Mesenchymal stem cell (in vitro differentiated cells and primary cell): ENCODE results near the gene PML.
A peak's percentile ranks its signal among the peaks of the same experiment; 100 is the strongest.
"Not testable (repeated sequence)": the region's sequence is repeated elsewhere in the genome, so short reads cannot be mapped to it uniquely, and the experiment has no call there.

Experiments
- DNase-seq: peaks from one replicate; pipeline ENCODE4 v3.0.0-alpha.2; 2013
- H2AFZ ChIP-seq: one replicate; pipeline ENCODE4 v1.6.1; 2013; ENCODE audit warnings: low read depth, mild to moderate bottlenecking, control low read depth, inconsistent platforms, low read length, moderate library complexity
- H2AK5ac ChIP-seq: 2 replicates; pipeline ENCODE4 v1.6.1; 2013; ENCODE audit warnings: low read length, moderate library complexity, mild to moderate bottlenecking, inconsistent platforms; ENCODE audit not compliant: severe bottlenecking
- H2BK120ac ChIP-seq: one replicate; pipeline ENCODE4 v1.6.1; 2013; ENCODE audit warnings: low read depth, mild to moderate bottlenecking, inconsistent platforms, low read length, moderate library complexity
- H2BK12ac ChIP-seq, 2 experiments: one replicate each; pipeline ENCODE4 v1.6.1; 2013; ENCODE audit warnings: inconsistent platforms in 2 of 2, low read length in 2 of 2, mild to moderate bottlenecking in 2 of 2, moderate library complexity in 2 of 2, control low read depth in 1 of 2
- H2BK15ac ChIP-seq: one replicate; pipeline ENCODE4 v1.6.1; 2013; ENCODE audit warnings: mild to moderate bottlenecking, low read depth, inconsistent platforms; ENCODE audit not compliant: poor library complexity, severe bottlenecking
- H2BK5ac ChIP-seq: 2 replicates; pipeline ENCODE4 v1.6.1; 2013; ENCODE audit warnings: low read depth, mild to moderate bottlenecking, low read length, control low read depth, inconsistent platforms; ENCODE audit not compliant: poor library complexity, severe bottlenecking
- H3K14ac ChIP-seq, 2 experiments: one replicate each; pipeline ENCODE4 v1.6.1; 2013; ENCODE audit warnings: inconsistent platforms in 2 of 2, low read length in 2 of 2, control low read depth in 1 of 2, mild to moderate bottlenecking in 1 of 2, moderate library complexity in 1 of 2
- H3K18ac ChIP-seq, 2 experiments: one replicate each; pipeline ENCODE4 v1.6.1; 2013; ENCODE audit warnings: inconsistent platforms in 2 of 2, low read length in 2 of 2, control low read depth in 1 of 2, low read depth in 1 of 2, mild to moderate bottlenecking in 1 of 2
- H3K23ac ChIP-seq, 2 experiments: one replicate each; pipeline ENCODE4 v1.6.1; 2013; ENCODE audit warnings: inconsistent platforms in 2 of 2, low read length in 2 of 2, mild to moderate bottlenecking in 2 of 2, moderate library complexity in 2 of 2, control low read depth in 1 of 2
- H3K27ac ChIP-seq: 2 replicates; pipeline ENCODE4 v1.5.1; 2013; ENCODE audit warnings: mild to moderate bottlenecking, moderate library complexity, low read length, control low read depth, inconsistent platforms; ENCODE audit not compliant: poor library complexity, severe bottlenecking
- H3K27me3 ChIP-seq, 2 experiments: 2 replicates each; pipeline versions ENCODE4 v1.6.1 to v1.7.0; 2013; ENCODE audit warnings: low read length in 2 of 2, mild to moderate bottlenecking in 2 of 2, moderate library complexity in 2 of 2, control low read depth in 1 of 2, inconsistent platforms in 1 of 2; ENCODE audit not compliant: control insufficient read depth in 1 of 2, insufficient read depth in 1 of 2
- H3K36me3 ChIP-seq, 2 experiments: 2 replicates each; pipeline versions ENCODE4 v1.6.1 to v1.7.0; 2013; ENCODE audit warnings: low read length in 2 of 2, control low read depth in 1 of 2, inconsistent platforms in 1 of 2, low read depth in 1 of 2, mild to moderate bottlenecking in 1 of 2; ENCODE audit not compliant: insufficient read depth in 2 of 2, control insufficient read depth in 1 of 2
- H3K4ac ChIP-seq, 2 experiments: one replicate each; pipeline ENCODE4 v1.6.1; 2013; ENCODE audit warnings: inconsistent platforms in 2 of 2, low read length in 2 of 2, mild to moderate bottlenecking in 2 of 2, moderate library complexity in 2 of 2, control low read depth in 1 of 2, low read depth in 1 of 2
- H3K4me1 ChIP-seq: 2 replicates; pipeline ENCODE4 v1.6.1; 2013; ENCODE audit warnings: low read depth, low read length, control low read depth; ENCODE audit not compliant: control insufficient read depth, insufficient read depth
- H3K4me2 ChIP-seq: 2 replicates; pipeline ENCODE4 v1.6.1; 2013; ENCODE audit warnings: low read length, mild to moderate bottlenecking, inconsistent platforms; ENCODE audit not compliant: poor library complexity, severe bottlenecking
- H3K4me3 ChIP-seq, 2 experiments: 2 replicates each; pipeline versions ENCODE4 v1.5.1 to v1.7.0; 2013; ENCODE audit warnings: low read length in 2 of 2, mild to moderate bottlenecking in 2 of 2, control low read depth in 1 of 2, low read depth in 1 of 2; ENCODE audit not compliant: insufficient read depth in 1 of 2
- H3K79me1 ChIP-seq: replicated peaks from 2 replicates; pipeline ENCODE4 v1.6.1; 2013; ENCODE audit warnings: mild to moderate bottlenecking, control low read depth, low read length, inconsistent platforms; ENCODE audit not compliant: poor library complexity, severe bottlenecking
- H3K9ac ChIP-seq: 2 replicates; pipeline ENCODE4 v1.7.0; 2013; ENCODE audit warnings: mild to moderate bottlenecking, low read length, moderate library complexity
- H3K9me3 ChIP-seq: 2 replicates; pipeline ENCODE4 v1.7.0; 2013; ENCODE audit warnings: mild to moderate bottlenecking, low read length; ENCODE audit not compliant: control insufficient read depth
- H4K8ac ChIP-seq: one replicate; pipeline ENCODE4 v1.6.1; 2013; ENCODE audit warnings: inconsistent platforms, mild to moderate bottlenecking, low read length, moderate library complexity
- H4K91ac ChIP-seq: one replicate; pipeline ENCODE4 v1.6.1; 2013; ENCODE audit warnings: mild to moderate bottlenecking, low read length, inconsistent platforms
- WGBS: methylation state at CpG from one replicate; pipeline ENCODE4 v1.1.7; 2013; ENCODE audit warnings: mixed read lengths; 5-methylcytosine and 5-hydroxymethylcytosine counted together

PML gene

DNA sequence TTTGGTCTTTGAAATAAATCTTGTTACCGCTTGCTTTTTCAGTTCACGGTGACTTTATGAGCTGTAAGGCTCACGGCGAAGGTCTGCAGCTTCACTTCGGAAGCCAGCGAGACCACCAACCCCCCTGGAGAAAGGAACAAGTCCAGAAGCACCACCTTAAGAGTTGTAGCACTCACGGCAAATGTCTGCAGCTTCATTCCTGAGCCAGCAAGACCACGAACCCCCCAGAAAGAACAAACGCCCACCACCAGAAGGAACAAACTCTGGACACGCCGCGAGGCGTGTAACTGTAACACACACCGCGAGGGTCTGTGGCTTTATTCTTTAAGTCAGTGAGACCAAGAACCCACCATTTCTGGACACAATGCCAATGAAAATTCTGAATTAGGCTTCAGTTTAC, 59.0 kb downstream of the PML start:
- H3K9me3 ChIP-seq, result no peaks in the 10 kb centered on the region
- no peak overlapping the region for H2AFZ ChIP-seq
- H2BK15ac ChIP-seq, result no peak overlapping the region
- H3K14ac ChIP-seq, result no peak overlapping the region
- H3K36me3 ChIP-seq, result no peaks in the 10 kb centered on the region
- no peak overlapping the region for H3K27ac ChIP-seq
- H2BK5ac ChIP-seq, result no peak overlapping the region
- H3K4ac ChIP-seq, result no peak overlapping the region
- H4K91ac ChIP-seq, result no peak overlapping the region
- H2AK5ac ChIP-seq, result no peak overlapping the region
- no peak overlapping the region for H3K23ac ChIP-seq
- DNase-seq, result no peak
- peaks cover 13% of the 10 kb centered on the region for H3K4me1 ChIP-seq
- H2BK120ac ChIP-seq, result no peak overlapping the region
- peaks cover 0 to 2% of the 10 kb centered on the region in 2 experiments for H3K27me3 ChIP-seq
- WGBS, result 86% methylated on average over 15 of the region's 15 CpGs
- peak overlapping the region; percentile 24 to 61 for H3K18ac ChIP-seq
- H4K8ac ChIP-seq, result peak overlapping the region; percentile 39
- H3K9ac ChIP-seq, result peak overlapping the region; percentile 67
- H3K4me2 ChIP-seq, result no peak overlapping the region
- H2BK12ac ChIP-seq, result peak overlapping the region; percentile 15 to 38
- H3K79me1 ChIP-seq, result no peaks in the 10 kb centered on the region
- peak overlapping the region in 1 of 2 experiments; percentile 65 for H3K4me3 ChIP-seq

DNA sequence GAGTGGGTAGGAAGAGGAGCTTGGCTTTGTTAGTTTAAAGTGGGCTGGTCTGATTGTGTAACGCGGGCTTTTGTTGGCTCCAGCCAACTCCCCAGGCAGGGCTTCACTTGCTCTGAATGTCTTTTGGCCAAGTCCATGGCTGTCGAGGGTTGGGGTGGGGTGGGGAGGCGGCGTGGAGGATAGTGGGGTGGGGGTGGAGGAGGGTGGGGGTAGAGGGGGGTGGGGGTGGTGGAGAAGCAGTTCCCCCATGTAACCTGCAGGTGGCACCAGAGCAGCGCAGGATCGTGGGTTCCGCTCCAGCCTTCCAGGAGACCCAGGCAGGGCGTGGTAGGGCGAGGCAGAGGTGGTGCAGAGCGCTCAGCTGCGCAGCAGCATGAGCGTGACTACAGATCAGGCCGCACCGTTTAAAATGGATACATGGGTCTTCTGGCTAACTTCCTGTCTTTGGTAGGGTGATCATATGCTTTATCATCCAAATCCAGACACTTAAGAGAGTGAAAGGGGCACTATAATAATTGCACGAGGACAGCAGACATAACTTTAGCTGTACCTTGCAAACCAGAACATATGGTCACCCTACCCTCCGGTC, 59.5 kb downstream of the PML start:
- H3K23ac ChIP-seq, result no peak overlapping the region
- H3K18ac ChIP-seq, result no peak overlapping the region
- peak overlapping the region; percentile 67 for H3K9ac ChIP-seq
- H3K27ac ChIP-seq, result no peak overlapping the region
- no peak overlapping the region for H2AK5ac ChIP-seq
- no peak overlapping the region for H2BK5ac ChIP-seq
- no peaks in the 10 kb centered on the region for H3K9me3 ChIP-seq
- peak; percentile 56 for DNase-seq
- H3K4me1 ChIP-seq, result peaks cover 13% of the 10 kb centered on the region
- no peak overlapping the region for H3K4ac ChIP-seq
- no peak overlapping the region for H4K8ac ChIP-seq
- peak overlapping the region; percentile 30 for H3K4me2 ChIP-seq
- H4K91ac ChIP-seq, result no peak overlapping the region
- no peaks in the 10 kb centered on the region for H3K79me1 ChIP-seq
- WGBS, result 16% methylated on average over 15 of the region's 17 CpGs
- H2BK15ac ChIP-seq, result no peak overlapping the region
- H2BK12ac ChIP-seq, result no peak overlapping the region
- H3K36me3 ChIP-seq, result no peaks in the 10 kb centered on the region
- no peak overlapping the region for H2AFZ ChIP-seq
- H3K4me3 ChIP-seq, result peak overlapping the region in 1 of 2 experiments; percentile 65
- H3K27me3 ChIP-seq, result peaks cover under 1 to 7% of the 10 kb centered on the region in 2 experiments
- H2BK120ac ChIP-seq, result no peak overlapping the region
- H3K14ac ChIP-seq, result no peak overlapping the region

DNA sequence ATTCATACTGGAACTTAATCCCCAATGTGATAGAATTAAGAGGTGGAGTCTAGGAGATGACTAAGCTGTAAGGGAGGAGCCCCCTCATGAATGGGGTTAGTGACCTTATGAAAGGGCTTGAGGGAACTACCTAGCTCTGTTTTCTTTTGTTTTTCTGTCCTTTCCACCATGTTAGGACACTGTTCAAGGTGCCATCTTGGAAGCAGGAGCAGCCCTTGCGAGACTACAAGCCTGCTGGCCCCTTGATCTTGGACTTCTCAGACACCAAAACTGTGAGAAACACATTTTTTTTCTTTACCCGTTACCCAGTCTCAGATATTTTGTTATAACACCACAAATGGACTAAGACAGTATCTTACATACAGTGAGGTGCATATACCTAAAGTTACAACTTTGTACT, 61.3 kb downstream of the PML start:
- no peak overlapping the region for H2BK120ac ChIP-seq
- 94% methylated on average over 1 of the region's 2 CpGs for WGBS
- H3K36me3 ChIP-seq, result no peaks in the 10 kb centered on the region
- H3K4me2 ChIP-seq, result no peak overlapping the region
- no peak overlapping the region for H2BK5ac ChIP-seq
- H3K18ac ChIP-seq, result no peak overlapping the region
- H4K8ac ChIP-seq, result no peak overlapping the region
- H3K27ac ChIP-seq, result no peak overlapping the region
- no peak for DNase-seq
- no peak overlapping the region for H3K23ac ChIP-seq
- no peak overlapping the region for H3K14ac ChIP-seq
- no peak overlapping the region for H3K4ac ChIP-seq
- peaks cover 11 to 14% of the 10 kb centered on the region in 2 experiments for H3K27me3 ChIP-seq
- no peak overlapping the region for H4K91ac ChIP-seq
- H3K4me3 ChIP-seq, result no peak overlapping the region
- no peaks in the 10 kb centered on the region for H3K9me3 ChIP-seq
- no peak overlapping the region for H3K9ac ChIP-seq
- no peak overlapping the region for H2AK5ac ChIP-seq
- H2AFZ ChIP-seq, result no peak overlapping the region
- peaks cover 5% of the 10 kb centered on the region for H3K4me1 ChIP-seq
- H3K79me1 ChIP-seq, result no peaks in the 10 kb centered on the region
- H2BK15ac ChIP-seq, result no peak overlapping the region
- no peak overlapping the region for H2BK12ac ChIP-seq

- 98% methylated on average over 4 of the region's 5 CpGs for WGBS
- not testable (repeated sequence) for H3K18ac ChIP-seq, H4K8ac ChIP-seq, H4K91ac ChIP-seq, H3K27ac ChIP-seq, H2AFZ ChIP-seq, H2BK12ac ChIP-seq, H3K4me3 ChIP-seq, H3K14ac ChIP-seq, H3K9me3 ChIP-seq, H3K9ac ChIP-seq, H2BK15ac ChIP-seq, H2AK5ac ChIP-seq, H3K4me2 ChIP-seq, DNase-seq, H3K79me1 ChIP-seq, H2BK120ac ChIP-seq, H3K23ac ChIP-seq, H3K36me3 ChIP-seq, H3K4me1 ChIP-seq, H2BK5ac ChIP-seq, H3K4ac ChIP-seq
- peaks cover 12 to 14% of the 10 kb centered on the region in 2 experiments for H3K27me3 ChIP-seq
Measured at GRCh38 chr15:74056330-74056729, 61.8 kb downstream of the PML start.
